ENCODE results near the gene NAV2.

DNA sequence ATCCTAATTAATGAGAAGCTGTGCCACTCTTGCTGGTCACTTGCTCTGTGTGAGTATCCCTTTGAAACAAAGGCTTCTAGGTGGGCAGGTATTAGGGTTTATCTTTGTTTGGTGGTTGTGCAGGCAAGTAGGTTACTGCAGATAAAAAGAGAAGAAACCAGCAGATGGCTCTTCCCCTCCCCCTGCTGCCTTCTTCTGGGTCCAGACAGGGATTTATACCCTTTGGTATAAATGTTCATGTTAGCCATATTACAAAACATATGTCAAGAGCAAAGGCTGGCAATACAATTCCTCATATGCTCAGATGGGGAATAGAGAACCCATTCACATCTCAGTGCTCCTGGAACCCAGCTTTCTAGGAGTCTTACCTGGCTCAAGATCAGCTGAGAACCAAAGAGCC, 109.9 kb downstream of the NAV2 start:
- TF ChIP-seq POLR2A (IDR thresholded peaks at IDR 0.05; ENCODE audit: low read length) (no peak), GATA1 (IDR thresholded peaks at IDR 0.05; ENCODE audit: low read depth, low read length) (no peak)

Data from erythroblast (primary cell).